Heart left ventricle (tissue), 13 donors: ENCODE results near the gene SRGAP1.

Experiments
- CTCF ChIP-seq, 12 donors: fragments of 200-600 bp; sonication (generic) in 4 of 12; IDR thresholded peaks; one replicate each; pipeline versions ENCODE4 v1.5.0 to v1.8.0; 2018 to 2022; ENCODE audit warnings: antibody characterized with exemption in 12 of 12, mild to moderate bottlenecking in 5 of 12
- POLR2A ChIP-seq, 2 donors: fragments of 450-650 bp; IDR thresholded peaks; one replicate each; pipeline ENCODE4 v1.6.1; 2017; ENCODE audit warnings: antibody characterized with exemption in 2 of 2, mild to moderate bottlenecking in 2 of 2, moderate library complexity in 2 of 2
- donor health status: ischemic (EF 13 %, LVEDD 7.1; RV severe dilation, severe dysfunction).
- donor health status: DM: no; HTN: yes; CAD: no.
- donor health status: DM: no; HTN: no; CAD: no.
- donor health status: ischemic (EF 25% LVEDD 6.9; RV normal size, moderate dysfunction).
- donor health status: ischemic (EF 25% LVEDD 5.7; RV mildly dilated, moderate dysfunction).
- donor health status: ischemic (EF 35%, LVEDD 5.7; RV mildly dilated, moderate dysfunction).
- donor health status: nonischemic (EF 11% LVEDD 7.7; RV severe dilation, severe dysfunction).
- donor health status: DM: yes; HTN: yes; CAD: no.
- donor health status: PGD.
- donor health status: ischemic (EF 29% LVEDD 5.4; RV normal size, mild dysfunction).
- donor health status: nonischemic (EF 23%, LVEDD 6.1; RV moderate dilation, normal function).

GRCh38 chr12:63940310-63941005 lies 96.0 kb downstream of the SRGAP1 start:
- TF ChIP-seq CTCF (IDR thresholded peaks at IDR 0.05) (no peak), POLR2A (IDR thresholded peaks at IDR 0.05) (no peak)
